SKM-1 (cell line): ENCODE results near the gene SIRPG.
"Not testable (repeated sequence)": the region's sequence is repeated elsewhere in the genome, so short reads cannot be mapped to it uniquely, and the experiment has no call there.

Experiments
- DNase-seq: peaks from one replicate; lab custom pipeline; 2025; ENCODE audit not compliant: unreplicated experiment; lab: John Stamatoyannopoulos, UW

Gene SIRPG

GRCh38 chr20:1608678-1609347 lies 48.8 kb downstream of the SIRPG start:
- DNase-seq = not testable (repeated sequence)

GRCh38 chr20:1600736-1601135 lies 56.8 kb downstream of the SIRPG start:
- DNase-seq = no peak

GRCh38 chr20:1595333-1595732 lies 62.2 kb downstream of the SIRPG start:
- DNase-seq = no peak

GRCh38 chr20:1588533-1589460 lies 68.8 kb downstream of the SIRPG start:
- no peak for DNase-seq

GRCh38 chr20:1587781-1588532 lies 69.6 kb downstream of the SIRPG start:
- no peak for DNase-seq

- no peak for DNase-seq
These were observed 78.1 kb downstream of the SIRPG start for GRCh38 chr20:1579488-1579887.
